Stimulated activated naive CD4-positive, alpha-beta T cell (primary cell): ENCODE measurements around the gene CASS4.
A peak's percentile ranks its signal among the peaks of the same experiment; 100 is the strongest.

Source experiments
- DNase-seq, 6 experiments: peaks; one replicate each; lab custom pipeline; 2025; lab: John Stamatoyannopoulos, UW

Gene CASS4

DNA sequence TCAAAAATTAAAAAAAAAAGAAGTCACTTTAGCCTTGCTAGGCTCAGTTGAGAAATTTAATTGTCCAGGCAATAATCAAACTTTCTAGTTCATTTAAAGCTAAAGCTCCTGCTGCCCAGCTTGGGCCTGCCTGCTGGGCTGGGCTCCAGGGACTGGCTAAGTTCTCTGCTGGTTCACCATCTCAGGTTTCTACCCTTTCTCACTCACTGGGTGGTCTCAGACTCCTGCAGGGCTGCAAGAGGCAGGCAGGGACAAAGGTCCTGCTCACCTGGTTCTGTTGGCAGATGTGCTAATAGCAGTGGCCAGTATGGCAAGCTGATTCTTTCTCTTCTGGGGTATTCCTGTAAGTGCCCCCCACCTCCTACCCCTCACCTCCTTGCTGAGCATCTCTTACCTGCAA is 35.2 kb downstream of the CASS4 start:
- no peak for DNase-seq

DNA sequence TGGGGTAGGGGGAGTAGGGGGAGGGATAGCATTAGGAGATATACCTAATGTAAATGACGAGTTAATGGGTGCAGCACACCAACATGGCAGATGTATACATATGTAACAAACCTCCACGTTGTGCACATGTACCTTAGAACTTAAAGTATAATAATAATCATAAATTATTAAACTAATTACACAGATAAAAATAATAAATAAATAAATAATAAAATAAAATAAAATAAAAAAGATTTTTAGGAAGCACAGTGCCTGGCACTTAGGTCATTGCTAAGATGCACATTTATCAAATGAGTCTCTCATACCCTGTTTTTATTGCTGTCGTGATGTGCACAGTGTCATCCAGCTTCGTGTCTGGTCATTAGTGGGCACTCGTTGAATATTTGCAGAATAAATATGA is 37.4 kb downstream of the CASS4 start:
- DNase-seq: no peak

GRCh38 chr20:56451056-56451765 is 39.2 kb downstream of the CASS4 start:
- no peak for DNase-seq

DNA sequence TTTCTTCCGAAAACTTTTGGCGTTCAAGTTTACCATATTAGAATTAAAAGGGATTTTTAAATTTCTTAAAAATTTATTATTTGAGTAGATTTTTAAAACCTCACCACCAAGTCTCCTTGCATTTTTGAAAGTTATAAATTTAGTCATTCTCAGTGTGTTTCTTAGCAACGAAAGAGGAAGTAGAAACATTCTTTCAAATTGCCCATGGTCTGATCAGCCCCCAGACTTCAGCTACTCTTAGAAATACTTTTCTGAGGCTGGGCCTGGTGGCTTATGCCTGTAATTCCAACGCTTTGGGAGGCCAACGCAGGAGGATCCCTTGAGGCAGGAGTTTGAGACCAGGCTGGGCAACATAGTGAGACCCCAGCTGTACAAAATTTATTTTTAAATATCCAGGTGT is 41.3 kb downstream of the CASS4 start:
- no peak for DNase-seq

- DNase-seq: no peak
Observed at GRCh38 chr20:56454754-56455153, 42.7 kb downstream of the CASS4 start.

GRCh38 chr20:56458206-56458821 is 46.3 kb downstream of the CASS4 start:
- DNase-seq: no peak

GRCh38 chr20:56460459-56460858 is 48.4 kb downstream of the CASS4 start:
- DNase-seq: peak in 3 of 6 experiments; percentile 7 to 54 (median 53)

DNA sequence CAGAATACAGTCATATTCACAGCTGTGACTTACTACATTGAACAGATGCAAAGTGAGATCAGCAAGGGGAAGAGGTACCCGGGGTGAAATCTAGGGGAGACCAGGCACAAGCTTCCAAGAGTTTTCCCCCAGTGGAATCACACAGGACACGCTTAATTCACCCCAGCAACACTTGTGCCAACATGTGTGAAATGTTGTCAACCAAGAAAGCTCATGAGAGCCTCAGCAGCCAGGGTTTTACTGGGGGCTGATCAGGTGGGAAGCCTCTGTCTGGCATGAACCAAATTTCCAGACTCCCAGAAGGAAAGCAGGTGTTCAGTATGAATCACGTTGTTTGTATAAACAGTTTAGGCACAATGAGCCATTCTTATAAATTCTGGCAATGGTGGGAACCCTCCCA is 49.5 kb downstream of the CASS4 start:
- DNase-seq: no peak

- DNase-seq: no peak
Observed at GRCh38 chr20:56463428-56463827, 51.4 kb downstream of the CASS4 start.

- DNase-seq: no peak
Observed at GRCh38 chr20:56465997-56466396, 53.9 kb downstream of the CASS4 start.

DNA sequence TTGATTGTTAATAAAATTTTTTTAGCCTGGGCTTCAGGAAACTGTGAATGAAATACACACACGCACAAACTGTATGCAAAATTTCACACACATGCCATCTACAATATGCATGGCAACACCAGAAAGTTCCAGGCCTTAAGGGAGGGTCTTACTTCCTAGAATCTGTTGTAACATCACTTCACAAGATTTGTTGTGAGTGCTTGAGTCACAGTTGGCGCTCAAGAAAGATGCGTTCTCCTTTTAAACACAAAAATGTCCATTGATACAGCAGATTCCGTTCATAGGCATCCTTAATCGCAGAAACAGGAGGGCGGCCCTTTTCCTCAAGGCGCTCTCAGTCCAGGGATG is 55.9 kb downstream of the CASS4 start:
- no peak for DNase-seq

GRCh38 chr20:56468316-56469076 is 56.4 kb downstream of the CASS4 start, which contains the start of gene RTF2:
TSS of gene RTF2 (plus strand) at chr20:56468627. CDS start at chr20:56468698, 71 bp downstream.
- peak; percentile 93 to 97 (median 94) for DNase-seq

DNA sequence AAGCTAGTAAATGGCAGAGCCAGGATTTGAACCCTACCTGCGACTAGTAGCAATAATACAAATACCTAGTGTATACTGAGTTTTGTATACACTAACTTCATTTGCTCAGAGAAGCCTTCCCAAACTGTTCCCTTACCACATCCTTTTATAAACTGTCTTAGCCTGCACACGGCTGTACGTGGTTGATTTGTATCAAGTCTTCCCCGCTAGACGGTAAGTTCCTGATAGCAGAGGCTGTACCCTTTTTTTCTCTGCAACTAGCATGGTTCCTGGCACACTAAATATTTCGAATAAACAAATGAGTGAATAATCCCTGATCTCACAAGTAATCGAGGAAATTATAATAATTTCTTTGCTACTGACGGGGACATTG is 57.0 kb downstream of the CASS4 start:
- DNase-seq: no peak

DNA sequence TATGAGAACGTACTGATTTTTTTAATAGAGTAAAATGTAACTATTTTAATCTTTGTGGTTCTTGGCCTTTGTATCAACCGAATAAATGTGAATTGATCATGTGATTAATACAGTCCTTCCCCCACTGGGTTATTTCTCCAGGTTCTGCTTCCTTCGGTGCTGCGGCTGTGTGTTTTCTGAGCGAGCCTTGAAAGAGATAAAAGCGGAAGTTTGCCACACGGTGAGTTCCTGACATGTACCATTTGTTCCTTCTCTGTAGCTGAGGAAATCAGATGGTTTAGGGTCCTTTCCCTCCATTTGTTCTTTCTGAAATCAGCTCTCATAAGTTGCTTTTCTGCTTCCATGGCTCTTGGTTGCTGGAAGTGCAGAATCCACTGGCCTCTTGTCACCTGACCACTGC is 71.9 kb downstream of the CASS4 start:
- peak in 3 of 6 experiments; percentile 33 to 41 (median 41) for DNase-seq

- no peak for DNase-seq
Observed at GRCh38 chr20:56487216-56487615, 75.2 kb downstream of the CASS4 start.

DNA sequence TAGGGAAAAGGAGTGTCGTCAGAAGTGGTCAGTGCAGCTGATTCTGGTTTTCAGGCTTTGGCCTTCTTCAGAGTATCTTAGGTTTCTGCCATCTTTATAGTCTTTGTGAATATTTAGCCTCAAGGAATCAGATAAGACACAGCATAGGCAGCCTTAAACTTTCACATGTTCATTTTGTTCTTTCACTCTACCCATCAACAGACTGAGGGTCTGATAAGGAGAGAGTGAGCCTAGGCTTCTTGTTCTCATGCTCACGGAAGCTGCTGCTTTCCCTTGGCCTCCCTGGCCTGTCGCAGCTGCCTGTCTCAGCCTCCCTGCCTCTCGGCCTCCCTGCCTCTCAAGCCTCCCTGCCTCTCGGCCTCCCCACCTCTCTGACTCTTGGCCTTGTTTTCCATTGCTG is 76.5 kb downstream of the CASS4 start:
- DNase-seq: no peak

DNA sequence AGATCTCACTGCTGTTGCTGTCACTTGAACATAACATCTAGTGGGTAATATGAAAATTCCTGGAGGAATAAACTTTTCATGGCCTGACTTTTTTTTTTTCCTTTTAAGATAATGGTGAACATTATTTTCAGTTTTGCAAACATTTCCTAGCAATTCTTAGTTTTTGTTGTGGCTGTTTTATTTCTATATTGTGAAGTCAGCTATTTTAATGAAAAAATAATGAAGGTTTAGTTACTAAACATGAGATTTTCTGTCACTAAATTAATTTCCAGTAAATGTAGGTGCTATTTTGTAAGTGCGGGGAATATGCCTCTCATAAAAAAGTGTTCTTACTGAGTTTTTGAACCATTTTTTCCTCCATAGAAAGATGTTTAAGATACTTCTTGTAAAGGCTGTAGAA is 89.1 kb downstream of the CASS4 start:
- DNase-seq: no peak

- no peak for DNase-seq
Observed at GRCh38 chr20:56503916-56504315, 91.9 kb downstream of the CASS4 start.

DNA sequence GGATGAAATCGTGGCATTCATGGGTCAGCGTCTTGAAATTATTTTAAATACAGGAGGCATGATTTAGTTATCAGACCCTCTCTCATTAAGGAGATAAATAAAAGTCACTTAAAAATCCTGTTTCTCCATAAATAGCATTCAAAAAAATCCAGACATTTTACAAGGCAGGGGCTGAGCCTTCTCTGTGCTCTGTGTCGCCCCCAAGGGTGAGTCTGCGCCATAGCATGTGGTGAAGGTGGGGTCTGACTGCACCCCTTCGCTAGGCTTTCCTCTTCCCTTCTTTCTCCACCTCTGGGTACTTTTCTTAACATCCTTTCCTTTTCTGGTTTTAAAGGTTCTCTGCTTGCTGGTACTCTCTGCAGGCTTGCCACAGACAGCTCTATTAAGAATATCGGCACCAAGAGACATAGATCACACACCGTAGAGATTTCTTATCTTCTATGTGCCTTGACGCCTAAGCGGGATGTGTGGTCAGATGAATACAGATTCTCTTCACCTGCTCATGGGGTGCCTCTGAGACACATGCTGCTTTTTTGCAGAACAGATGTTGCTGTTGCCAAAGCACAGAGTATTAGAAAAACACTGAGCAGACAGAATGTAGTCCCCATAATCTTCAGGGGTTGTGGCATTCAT is 92.4 kb downstream of the CASS4 start:
- DNase-seq: peak in 5 of 6 experiments; percentile 11 to 48 (median 19)

- DNase-seq: no peak
Observed at GRCh38 chr20:56506103-56506502, 94.0 kb downstream of the CASS4 start.
